ENCODE data around the gene TGM3. TPM values are rescaled to one million over a fixed set of nuclear protein-coding genes. Genes with fewer than 3 reads are reported as not detected.

TGM3 gene
- total and polyA plus RNA-seq, 12 donors, result 0.13 to 1.7 (median 0.37) TPM; not detected in 6

DNA sequence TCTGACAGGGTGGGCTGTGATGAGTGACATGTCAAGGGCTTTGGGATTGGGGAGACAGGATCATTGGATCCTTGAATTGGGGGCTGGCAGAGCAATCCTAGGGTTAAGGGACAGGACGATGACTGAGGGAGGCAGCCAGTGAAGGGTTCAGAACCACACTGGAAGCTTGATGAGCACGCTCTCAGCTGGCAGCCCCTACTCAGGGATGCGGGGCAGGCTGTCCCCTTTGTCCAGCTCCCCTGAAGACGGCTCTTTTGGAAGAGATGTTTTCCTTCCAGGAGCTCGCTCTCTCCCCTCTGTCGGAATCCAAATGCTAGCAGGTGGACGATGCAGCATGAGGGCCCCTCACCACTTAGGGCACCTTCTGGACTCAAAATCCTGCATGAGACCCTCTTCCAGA, 8.4 kb downstream of the TGM3 start:
- DNase-seq, result no peak
- no peak for TF ChIP-seq POLR2A (IDR thresholded peaks at IDR 0.05)
- TF ChIP-seq, protein P1, sequence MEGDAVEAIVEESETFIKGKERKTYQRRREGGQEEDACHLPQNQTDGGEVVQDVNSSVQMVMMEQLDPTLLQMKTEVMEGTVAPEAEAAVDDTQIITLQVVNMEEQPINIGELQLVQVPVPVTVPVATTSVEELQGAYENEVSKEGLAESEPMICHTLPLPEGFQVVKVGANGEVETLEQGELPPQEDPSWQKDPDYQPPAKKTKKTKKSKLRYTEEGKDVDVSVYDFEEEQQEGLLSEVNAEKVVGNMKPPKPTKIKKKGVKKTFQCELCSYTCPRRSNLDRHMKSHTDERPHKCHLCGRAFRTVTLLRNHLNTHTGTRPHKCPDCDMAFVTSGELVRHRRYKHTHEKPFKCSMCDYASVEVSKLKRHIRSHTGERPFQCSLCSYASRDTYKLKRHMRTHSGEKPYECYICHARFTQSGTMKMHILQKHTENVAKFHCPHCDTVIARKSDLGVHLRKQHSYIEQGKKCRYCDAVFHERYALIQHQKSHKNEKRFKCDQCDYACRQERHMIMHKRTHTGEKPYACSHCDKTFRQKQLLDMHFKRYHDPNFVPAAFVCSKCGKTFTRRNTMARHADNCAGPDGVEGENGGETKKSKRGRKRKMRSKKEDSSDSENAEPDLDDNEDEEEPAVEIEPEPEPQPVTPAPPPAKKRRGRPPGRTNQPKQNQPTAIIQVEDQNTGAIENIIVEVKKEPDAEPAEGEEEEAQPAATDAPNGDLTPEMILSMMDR (IDR thresholded peaks at IDR 0.05), result no peak
- intact Hi-C loops (cut with DNase I), result no loop called here

DNA sequence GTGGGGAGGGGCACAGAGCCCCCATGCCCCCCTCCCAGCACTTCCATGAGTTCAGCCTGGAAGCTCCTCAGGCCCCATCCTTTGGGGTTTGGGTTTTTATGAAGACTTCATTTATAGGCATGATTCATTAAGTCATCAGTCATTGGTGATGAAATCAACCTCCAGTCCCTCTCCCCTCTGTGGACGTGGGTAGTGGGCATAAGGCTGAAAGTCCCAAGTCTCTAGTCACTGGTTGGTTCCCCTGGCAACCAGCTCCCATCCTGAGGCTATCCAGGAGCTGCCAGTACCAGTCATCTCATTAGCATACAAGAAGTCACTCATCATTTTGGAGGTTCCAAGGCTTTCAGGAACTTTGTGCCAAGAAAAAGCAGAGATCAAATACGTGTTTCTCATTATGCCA, 9.2 kb downstream of the TGM3 start:
- no peak overlapping the region for H3K4me3 ChIP-seq
- TF ChIP-seq, protein P1 (IDR thresholded peaks at IDR 0.05), result no peak
- TF ChIP-seq POLR2A (IDR thresholded peaks at IDR 0.05), result no peak
- intact Hi-C loops (cut with DNase I), result no loop called here
- H3K27ac ChIP-seq, result no peak overlapping the region
- no peak for DNase-seq
- no peaks in the 10 kb centered on the region for H3K9me3 ChIP-seq (replicated peaks in 1 of 3)
- H3K36me3 ChIP-seq (replicated peaks in 1 of 2), result no peaks in the 10 kb centered on the region
- H3K4me1 ChIP-seq (replicated peaks in 1 of 2), result peaks cover 0 to 10% of the 10 kb centered on the region in 2 donors
- H3K27me3 ChIP-seq, result no peaks in the 10 kb centered on the region
- whole genome bisulfite sequencing, 4 donors, result 14 to 34% (median 24%) methylated on average over 2 of the region's 2 CpGs

More for the DNA sequence above, 8.4 kb downstream of the TGM3 start:
- H3K9me3 ChIP-seq (replicated peaks in 1 of 3), result no peaks in the 10 kb centered on the region
- no peaks in the 10 kb centered on the region for H3K27me3 ChIP-seq
- WGBS, 4 donors, result 72 to 78% (median 74%) methylated on average over 7 of the region's 7 CpGs
- H3K27ac ChIP-seq, result no peak overlapping the region
- no peaks in the 10 kb centered on the region for H3K36me3 ChIP-seq (replicated peaks in 1 of 2)
- H3K4me3 ChIP-seq, result no peak overlapping the region
- H3K4me1 ChIP-seq (replicated peaks in 1 of 2), result peaks cover 0 to 10% of the 10 kb centered on the region in 2 donors

- Histone ChIP-seq H3K9me3 (replicated peaks in 1 of 3) (no peaks in the 10 kb centered on the region), H3K36me3 (replicated peaks in 1 of 2) (no peaks in the 10 kb centered on the region), H3K4me1 (replicated peaks in 1 of 2) (peaks cover 0 to 10% of the 10 kb centered on the region in 2 donors), H3K27ac (no peak overlapping the region), H3K27me3 (no peaks in the 10 kb centered on the region), H3K4me3 (no peak overlapping the region)
- TF ChIP-seq POLR2A (IDR thresholded peaks at IDR 0.05), result no peak
- TF ChIP-seq, protein P1 (IDR thresholded peaks at IDR 0.05), result no peak
- no peak for DNase-seq
- WGBS, 4 donors, result 76 to 86% (median 80%) methylated on average over 7 to 9 of the region's 9 CpGs
- intact Hi-C loops (cut with DNase I), result no loop called here
Measured at GRCh38 chr20:2305479-2305878, 9.7 kb downstream of the TGM3 start.

DNA sequence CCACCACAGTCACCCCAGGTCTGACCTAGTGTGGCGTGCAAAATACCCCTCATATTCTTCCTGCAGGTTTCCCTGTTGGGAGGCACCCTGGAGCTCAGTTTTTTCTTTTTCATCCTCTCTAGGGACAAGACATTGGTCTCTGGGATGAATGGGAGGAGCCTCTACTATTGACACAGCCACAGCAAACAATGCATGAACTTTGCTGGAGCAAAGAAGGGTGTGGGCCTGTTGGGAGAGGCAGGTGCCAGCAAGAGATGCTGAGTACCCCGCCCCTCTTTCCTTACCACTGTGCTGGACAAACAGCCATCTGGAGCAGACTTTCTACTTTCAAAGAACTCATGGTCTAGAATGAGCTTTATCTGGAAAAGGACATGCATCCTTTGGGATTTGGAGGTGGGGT, 10.1 kb downstream of the TGM3 start:
- Histone ChIP-seq H3K4me3 (no peak overlapping the region), H3K4me1 (replicated peaks in 1 of 2) (peaks cover 0 to 5% of the 10 kb centered on the region in 2 donors), H3K27ac (no peak overlapping the region), H3K36me3 (replicated peaks in 1 of 2) (no peaks in the 10 kb centered on the region), H3K27me3 (no peaks in the 10 kb centered on the region), H3K9me3 (replicated peaks in 1 of 3) (no peaks in the 10 kb centered on the region)
- 86 to 95% (median 91%) methylated on average over 2 of the region's 2 CpGs for WGBS, 4 donors
- intact Hi-C loops (cut with DNase I), result no loop called here
- TF ChIP-seq, protein P1 (IDR thresholded peaks at IDR 0.05), result no peak
- no peak for TF ChIP-seq POLR2A (IDR thresholded peaks at IDR 0.05)
- no peak for DNase-seq
